HepG2 (cell line): ENCODE data around the gene ANKLE1. TPM values are rescaled to one million over a fixed set of nuclear protein-coding genes. Genes with fewer than 3 reads are reported as not detected.

ENCODE experiments used
- CEBPG ChIP-seq: IDR thresholded peaks from 2 replicates; pipeline ENCODE4 v1.6.1; 2016
- FIP1L1 ChIP-seq: fragments of 200-400 bp; formaldehyde crosslinking; IDR thresholded peaks from 2 replicates; pipeline ENCODE4 v1.6.1; 2018; ENCODE audit warnings: low read depth, mild to moderate bottlenecking, low read length, moderate library complexity, borderline replicate concordance; ENCODE audit not compliant: insufficient read depth
- FOXO4 ChIP-seq: sonication (generic); formaldehyde crosslinking; conservative IDR thresholded peaks from 2 replicates; pipeline ENCODE4 v1.8.1; 2023; ENCODE audit warnings: missing genetic modification reagents
- HDAC1 ChIP-seq: sonication (generic); formaldehyde crosslinking; IDR thresholded peaks from 2 replicates; pipeline ENCODE4 v1.5.1; 2020; ENCODE audit warnings: mild to moderate bottlenecking, missing genetic modification reagents
- HNF4G ChIP-seq, 2 experiments: sonication (generic) in 1 of 2; formaldehyde crosslinking in 1 of 2; IDR thresholded peaks; 2 replicates each; pipeline versions ENCODE4 v1.4.0 to v1.6.1; 2011 to 2020; ENCODE audit warnings: borderline replicate concordance in 2 of 2, low read depth in 2 of 2, mild to moderate bottlenecking in 2 of 2, low read length in 1 of 2, missing genetic modification reagents in 1 of 2, moderate library complexity in 1 of 2
- HOXA3 ChIP-seq: sonication (generic); formaldehyde crosslinking; IDR thresholded peaks from 2 replicates; pipeline ENCODE4 v1.5.0; 2020; ENCODE audit warnings: missing genetic modification reagents
- KLF12 ChIP-seq: sonication (generic); formaldehyde crosslinking; IDR thresholded peaks from 2 replicates; pipeline ENCODE4 v1.4.0; 2020; ENCODE audit warnings: missing genetic modification reagents, borderline replicate concordance
- LBX2 ChIP-seq: sonication (generic); formaldehyde crosslinking; IDR thresholded peaks from 2 replicates; pipeline ENCODE4 v1.5.0; 2020; ENCODE audit warnings: missing genetic modification reagents, mild to moderate bottlenecking, borderline replicate concordance
- MAX ChIP-seq: IDR thresholded peaks from 2 replicates; pipeline ENCODE4 v1.6.1; 2012; ENCODE audit warnings: inconsistent platforms
- MAZ ChIP-seq, 2 experiments: sonication (generic) in 1 of 2; formaldehyde crosslinking in 1 of 2; IDR thresholded peaks; 2 replicates each; pipeline versions ENCODE4 v1.5.0 to v1.6.1; 2012 to 2020; ENCODE audit warnings: low read depth in 2 of 2, mild to moderate bottlenecking in 2 of 2, borderline replicate concordance in 1 of 2, improper control_type of control experiment in 1 of 2, low read length in 1 of 2, missing genetic modification reagents in 1 of 2, moderate library complexity in 1 of 2
- NONO ChIP-seq, 2 experiments: fragments of 450-650 bp in 1 of 2; sonication (generic) in 1 of 2; formaldehyde crosslinking in 1 of 2; IDR thresholded peaks in 1 of 2; conservative IDR thresholded peaks in 1 of 2; 2 replicates each; pipeline versions ENCODE4 v1.6.1 to v1.8.0; 2017 to 2022; ENCODE audit warnings: mild to moderate bottlenecking in 1 of 2, missing genetic modification reagents in 1 of 2, moderate library complexity in 1 of 2
- NRL ChIP-seq: sonication (generic); formaldehyde crosslinking; IDR thresholded peaks from 2 replicates; pipeline ENCODE4 v1.5.0; 2020; ENCODE audit warnings: missing genetic modification reagents, mild to moderate bottlenecking, moderate library complexity, borderline replicate concordance
- PPARG ChIP-seq: conservative IDR thresholded peaks from 2 replicates; pipeline ENCODE4 v1.6.1; 2016; ENCODE audit warnings: missing biosample characterization, missing genetic modification reagents
- ZBTB1 ChIP-seq: sonication (generic); formaldehyde crosslinking; IDR thresholded peaks from 2 replicates; pipeline ENCODE4 v1.4.0; 2020; ENCODE audit warnings: missing genetic modification reagents, borderline replicate concordance
- ZC3H13 ChIP-seq: sonication (generic); formaldehyde crosslinking; IDR thresholded peaks from 2 replicates; pipeline ENCODE4 v1.8.1; 2023; ENCODE audit warnings: mild to moderate bottlenecking, missing genetic modification reagents, moderate library complexity
- ZNF350 ChIP-seq: sonication (generic); formaldehyde crosslinking; IDR thresholded peaks from 2 replicates; pipeline ENCODE4 v1.4.0; 2020; ENCODE audit warnings: mild to moderate bottlenecking, low read depth, missing genetic modification reagents, borderline replicate concordance
- ZNF883 ChIP-seq: sonication (generic); formaldehyde crosslinking; IDR thresholded peaks from 2 replicates; pipeline ENCODE4 v1.5.1; 2020; ENCODE audit warnings: mild to moderate bottlenecking, missing genetic modification reagents; ENCODE audit errors: not compliant biosample characterization
- polyA plus RNA-seq, 8 experiments: library from polyadenylated mRNA; depleted of rRNA in 3 of 8; stranded (reverse) in 7 of 8; unstranded in 1 of 8; fragments of >200 nt; fragmentation: Illumina TruSeq in 4 of 8; extraction: Trizol in 4 of 8; gene quantifications; 2 replicates each; pipeline versions ENCODE4 v1.2.1 to v1.2.3, GENCODE V29; 2011 to 2016; ENCODE audit warnings: low read depth in 4 of 8, missing spikeins in 1 of 8, mixed read lengths in 1 of 8; ENCODE audit not compliant: insufficient read depth in 1 of 8
- total RNA-seq, 5 experiments: library from RNA; depleted of rRNA; stranded (reverse); fragments of >200 nt; fragmentation: Illumina TruSeq; extraction: Trizol; gene quantifications; 2 replicates each; pipeline ENCODE4 v1.2.3, GENCODE V29; 2016; ENCODE audit warnings: low read depth in 1 of 5
- TF ChIP-seq, protein P1 (sequence below): sonication (generic); formaldehyde crosslinking; IDR thresholded peaks from 2 replicates; pipeline ENCODE4 v1.8.1; 2023; ENCODE audit warnings: mild to moderate bottlenecking, moderate library complexity, missing genetic modification reagents
- TF ChIP-seq, protein P2 (sequence below): sonication (generic); formaldehyde crosslinking; IDR thresholded peaks from 2 replicates; pipeline ENCODE4 v1.4.0; 2020; ENCODE audit warnings: missing genetic modification reagents
- TF ChIP-seq, protein P3 (sequence below): sonication (generic); formaldehyde crosslinking; IDR thresholded peaks from 2 replicates; pipeline ENCODE4 v1.9.0; 2022; ENCODE audit warnings: missing genetic modification reagents, mild to moderate bottlenecking, borderline replicate concordance

Gene ANKLE1
- total and polyA plus RNA-seq, 2 of the 13 experiments (the other 11 are each of a cell fraction or from before 2014, with no cell fraction given) = 0.69 to 1.5 TPM

DNA sequence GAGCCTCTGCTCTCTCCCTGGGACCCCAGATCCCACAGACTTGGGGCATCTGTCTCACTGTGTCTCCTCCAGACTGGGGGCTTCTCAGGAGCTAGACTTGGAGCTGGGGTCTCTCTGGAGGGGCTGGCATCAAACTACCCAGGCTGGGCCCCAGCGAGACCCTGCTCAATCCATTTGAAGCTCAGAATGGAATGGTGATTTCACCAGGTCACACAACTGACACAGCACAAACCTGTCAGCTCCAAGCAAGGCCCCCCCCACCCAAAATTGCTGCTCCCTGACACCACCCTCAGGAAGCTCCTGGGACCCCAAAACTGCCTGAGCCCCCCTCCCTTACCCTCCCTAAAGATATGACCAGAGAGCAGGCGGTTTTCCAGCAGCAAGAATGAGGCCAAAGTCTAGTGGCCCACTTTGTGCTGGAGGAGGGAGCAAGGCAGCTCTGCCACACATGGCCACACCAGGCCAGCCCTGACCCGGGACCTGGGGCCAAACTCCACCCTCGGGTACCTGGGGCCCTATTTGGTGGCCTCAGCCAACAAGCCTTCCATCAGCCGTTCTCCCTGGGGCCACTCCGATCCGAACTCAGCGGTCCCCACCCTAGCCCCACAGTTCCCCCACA lies 38.4 kb upstream of the ANKLE1 start (continued):
- TF ChIP-seq PPARG (CRISPR knock-in tag) (no peak), HDAC1 (CRISPR knock-in tag) (peak; percentile 23; the same call in 1 of the 2 replicates), NRL (no peak), HNF4G (IDR thresholded peaks at IDR 0.05; ENCODE audit: borderline replicate concordance, low read depth, low read length) (peak; percentile 62; the same call in 1 of the 2 replicates), HNF4G (CRISPR knock-in tag; IDR thresholded peaks at IDR 0.05; ENCODE audit: borderline replicate concordance, low read depth) (peak; percentile 60; the same call in 1 of the 2 replicates), HOXA3 (CRISPR knock-in tag) (peak; percentile 45; the same call in 1 of the 2 replicates), FOXO4 (CRISPR knock-in tag) (0 out of 2 replicates have a peak, but pooled peaks have one; percentile 7), MAZ (IDR thresholded peaks at IDR 0.05; ENCODE audit: borderline replicate concordance, low read depth, low read length) (no peak), MAZ (CRISPR knock-in tag; IDR thresholded peaks at IDR 0.05; ENCODE audit: low read depth) (0 out of 2 replicates have a peak, but pooled peaks have one; percentile 30), MAX (peak; percentile 62; the same call in 1 of the 2 replicates), KLF12 (CRISPR knock-in tag) (0 out of 2 replicates have a peak, but pooled peaks have one; percentile 4), FIP1L1 (no peak), ZNF883 (peak; percentile 13), NONO (IDR thresholded peaks at IDR 0.05) (no peak), NONO (CRISPR knock-in tag; conservative IDR thresholded peaks at IDR 0.05) (0 out of 2 replicates have a peak, but pooled peaks have one; percentile 33), LBX2 (no peak), ZBTB1 (CRISPR knock-in tag) (no peak), ZNF350 (CRISPR knock-in tag) (no peak), ZC3H13 (CRISPR knock-in tag) (0 out of 2 replicates have a peak, but pooled peaks have one; percentile 15), CEBPG (CRISPR knock-in tag) (no peak)
- TF ChIP-seq, protein P1, sequence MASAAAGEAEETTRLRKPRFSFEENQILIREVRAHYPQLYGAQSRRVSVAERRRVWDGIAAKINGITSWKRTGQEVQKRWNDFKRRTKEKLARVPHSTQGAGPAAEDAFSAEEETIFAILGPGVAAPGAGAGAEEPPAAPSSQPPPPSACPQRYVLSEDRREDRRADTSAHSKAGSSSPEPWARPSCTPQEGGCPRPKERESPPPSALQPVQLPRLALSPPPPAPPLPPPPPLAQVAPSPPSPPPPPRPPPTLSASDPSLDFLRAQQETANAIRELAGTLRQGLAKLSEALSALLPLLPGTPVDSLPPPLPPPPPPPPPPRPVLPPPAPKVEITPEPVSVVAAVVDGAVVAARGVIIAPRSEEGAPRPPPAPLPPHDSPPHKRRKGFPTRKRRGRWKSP (CRISPR knock-in tag) = 0 out of 2 replicates have a peak, but pooled peaks have one; percentile 10
- TF ChIP-seq, protein P2, sequence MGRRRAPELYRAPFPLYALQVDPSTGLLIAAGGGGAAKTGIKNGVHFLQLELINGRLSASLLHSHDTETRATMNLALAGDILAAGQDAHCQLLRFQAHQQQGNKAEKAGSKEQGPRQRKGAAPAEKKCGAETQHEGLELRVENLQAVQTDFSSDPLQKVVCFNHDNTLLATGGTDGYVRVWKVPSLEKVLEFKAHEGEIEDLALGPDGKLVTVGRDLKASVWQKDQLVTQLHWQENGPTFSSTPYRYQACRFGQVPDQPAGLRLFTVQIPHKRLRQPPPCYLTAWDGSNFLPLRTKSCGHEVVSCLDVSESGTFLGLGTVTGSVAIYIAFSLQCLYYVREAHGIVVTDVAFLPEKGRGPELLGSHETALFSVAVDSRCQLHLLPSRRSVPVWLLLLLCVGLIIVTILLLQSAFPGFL (CRISPR knock-in tag) = no peak
- TF ChIP-seq, protein P3, sequence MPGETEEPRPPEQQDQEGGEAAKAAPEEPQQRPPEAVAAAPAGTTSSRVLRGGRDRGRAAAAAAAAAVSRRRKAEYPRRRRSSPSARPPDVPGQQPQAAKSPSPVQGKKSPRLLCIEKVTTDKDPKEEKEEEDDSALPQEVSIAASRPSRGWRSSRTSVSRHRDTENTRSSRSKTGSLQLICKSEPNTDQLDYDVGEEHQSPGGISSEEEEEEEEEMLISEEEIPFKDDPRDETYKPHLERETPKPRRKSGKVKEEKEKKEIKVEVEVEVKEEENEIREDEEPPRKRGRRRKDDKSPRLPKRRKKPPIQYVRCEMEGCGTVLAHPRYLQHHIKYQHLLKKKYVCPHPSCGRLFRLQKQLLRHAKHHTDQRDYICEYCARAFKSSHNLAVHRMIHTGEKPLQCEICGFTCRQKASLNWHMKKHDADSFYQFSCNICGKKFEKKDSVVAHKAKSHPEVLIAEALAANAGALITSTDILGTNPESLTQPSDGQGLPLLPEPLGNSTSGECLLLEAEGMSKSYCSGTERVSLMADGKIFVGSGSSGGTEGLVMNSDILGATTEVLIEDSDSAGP = no peak
